Tibial artery (tissue), 4 donors: Measurements from ENCODE around the gene YRDC.

Source experiments
- DNase-seq, 2 donors: peaks; one replicate each; pipeline ENCODE4 v3.0.0-alpha.2; 2019
- H3K27ac ChIP-seq, 2 donors: fragments of 200-600 bp; sonication (generic) in 1 of 2; 1 replicate in 1 of 2; 2 replicates in 1 of 2; pipeline ENCODE4 v1.5.1; 2018 to 2019; ENCODE audit warnings: mild to moderate bottlenecking in 1 of 2
- H3K27me3 ChIP-seq, 2 donors: fragments of 200-600 bp; sonication (generic) in 1 of 2; one replicate each; pipeline versions ENCODE4 v1.5.1 to v1.6.0; 2016 to 2019
- H3K36me3 ChIP-seq, 3 donors: fragments of 200-600 bp; sonication (generic) in 2 of 3; one replicate each; pipeline ENCODE4 v1.5.1; 2016 to 2019; ENCODE audit warnings: mild to moderate bottlenecking in 2 of 3
- H3K4me1 ChIP-seq, 4 donors: fragments of 200-600 bp; sonication (generic) in 2 of 4; 1 replicate in 3 of 4; 2 replicates in 1 of 4; pipeline ENCODE4 v1.5.1; 2016 to 2019
- H3K4me3 ChIP-seq, 2 donors: fragments of 200-600 bp; sonication (generic) in 1 of 2; 1 replicate in 1 of 2; 2 replicates in 1 of 2; pipeline ENCODE4 v1.5.1; 2018 to 2019; ENCODE audit warnings: mild to moderate bottlenecking in 2 of 2
- H3K9me3 ChIP-seq, 3 donors: fragments of 200-600 bp; sonication (generic) in 1 of 3; one replicate each; pipeline ENCODE4 v1.5.1; 2016 to 2019
- intact Hi-C: fragments of 100-400 bp; cut with DNase I; formaldehyde crosslinking; loops from one replicate; pipeline ENCODE4 v1.15.0; 2023; ENCODE audit warnings: low total_unique reads
- TF ChIP-seq, protein P1 (sequence below), 2 experiments: fragments of 200-600 bp in 1 of 2; fragments of 450-650 bp in 1 of 2; IDR thresholded peaks; one replicate each; pipeline ENCODE4 v1.5.1; 2017 to 2019; ENCODE audit warnings: antibody characterized with exemption in 2 of 2, mild to moderate bottlenecking in 1 of 2, moderate library complexity in 1 of 2

The YRDC gene

GRCh38 chr1:37844536-37844935, 36.5 kb upstream of the YRDC start:
- no peaks in the 10 kb centered on the region for H3K9me3 ChIP-seq
- peaks cover 1 to 17% (median 6%) of the 10 kb centered on the region in 3 donors for H3K36me3 ChIP-seq
- peaks cover 0 to 4% (median under 1%) of the 10 kb centered on the region in 4 donors for H3K4me1 ChIP-seq
- DNase-seq, result no peak
- no peaks in the 10 kb centered on the region for H3K27me3 ChIP-seq
- H3K27ac ChIP-seq, result no peak overlapping the region
- TF ChIP-seq, protein P1, sequence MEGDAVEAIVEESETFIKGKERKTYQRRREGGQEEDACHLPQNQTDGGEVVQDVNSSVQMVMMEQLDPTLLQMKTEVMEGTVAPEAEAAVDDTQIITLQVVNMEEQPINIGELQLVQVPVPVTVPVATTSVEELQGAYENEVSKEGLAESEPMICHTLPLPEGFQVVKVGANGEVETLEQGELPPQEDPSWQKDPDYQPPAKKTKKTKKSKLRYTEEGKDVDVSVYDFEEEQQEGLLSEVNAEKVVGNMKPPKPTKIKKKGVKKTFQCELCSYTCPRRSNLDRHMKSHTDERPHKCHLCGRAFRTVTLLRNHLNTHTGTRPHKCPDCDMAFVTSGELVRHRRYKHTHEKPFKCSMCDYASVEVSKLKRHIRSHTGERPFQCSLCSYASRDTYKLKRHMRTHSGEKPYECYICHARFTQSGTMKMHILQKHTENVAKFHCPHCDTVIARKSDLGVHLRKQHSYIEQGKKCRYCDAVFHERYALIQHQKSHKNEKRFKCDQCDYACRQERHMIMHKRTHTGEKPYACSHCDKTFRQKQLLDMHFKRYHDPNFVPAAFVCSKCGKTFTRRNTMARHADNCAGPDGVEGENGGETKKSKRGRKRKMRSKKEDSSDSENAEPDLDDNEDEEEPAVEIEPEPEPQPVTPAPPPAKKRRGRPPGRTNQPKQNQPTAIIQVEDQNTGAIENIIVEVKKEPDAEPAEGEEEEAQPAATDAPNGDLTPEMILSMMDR (IDR thresholded peaks at IDR 0.05), result no peak
- intact Hi-C loops, result no loop called here
- H3K4me3 ChIP-seq, result no peak overlapping the region

- Histone ChIP-seq H3K27ac (no peak overlapping the region), H3K27me3 (no peaks in the 10 kb centered on the region), H3K4me3 (no peak overlapping the region), H3K9me3 (no peaks in the 10 kb centered on the region), H3K4me1 (peaks cover 0 to 4% (median 0%) of the 10 kb centered on the region in 4 donors), H3K36me3 (peaks cover 19 to 43% (median 30%) of the 10 kb centered on the region in 3 donors)
- DNase-seq, result no peak
- intact Hi-C loops, result no loop called here
- TF ChIP-seq, protein P1 (IDR thresholded peaks at IDR 0.05), result no peak
Observed at GRCh38 chr1:37841652-37842051, 33.6 kb upstream of the YRDC start.

DNA sequence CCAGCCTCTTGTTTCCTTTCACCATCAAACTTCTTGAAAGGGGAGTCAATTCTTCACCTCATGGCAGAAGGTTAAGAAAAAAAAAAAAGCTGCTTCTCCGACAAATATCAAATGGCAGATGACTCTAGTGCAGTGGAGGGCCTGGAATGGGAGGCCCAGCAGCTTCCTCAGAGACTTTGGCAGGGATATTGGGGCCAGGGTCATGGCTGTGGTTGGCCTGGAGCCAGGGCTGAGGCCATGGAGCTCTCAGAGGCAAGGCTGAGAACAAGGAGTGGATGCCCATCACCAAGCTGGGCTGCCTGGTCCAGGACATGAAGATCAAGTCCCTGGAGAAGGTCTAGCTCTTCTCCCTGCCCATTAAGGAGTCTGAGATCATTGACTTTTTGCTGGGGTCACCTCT, 32.7 kb upstream of the YRDC start:
- intact Hi-C loops, result no loop called here
- DNase-seq, result no peak
- peaks cover 0 to 4% (median 0%) of the 10 kb centered on the region in 4 donors for H3K4me1 ChIP-seq
- peaks cover 28 to 52% (median 39%) of the 10 kb centered on the region in 3 donors for H3K36me3 ChIP-seq
- no peaks in the 10 kb centered on the region for H3K27me3 ChIP-seq
- no peak overlapping the region for H3K27ac ChIP-seq
- H3K9me3 ChIP-seq, result no peaks in the 10 kb centered on the region
- TF ChIP-seq, protein P1 (IDR thresholded peaks at IDR 0.05), result no peak
- no peak overlapping the region for H3K4me3 ChIP-seq

DNA sequence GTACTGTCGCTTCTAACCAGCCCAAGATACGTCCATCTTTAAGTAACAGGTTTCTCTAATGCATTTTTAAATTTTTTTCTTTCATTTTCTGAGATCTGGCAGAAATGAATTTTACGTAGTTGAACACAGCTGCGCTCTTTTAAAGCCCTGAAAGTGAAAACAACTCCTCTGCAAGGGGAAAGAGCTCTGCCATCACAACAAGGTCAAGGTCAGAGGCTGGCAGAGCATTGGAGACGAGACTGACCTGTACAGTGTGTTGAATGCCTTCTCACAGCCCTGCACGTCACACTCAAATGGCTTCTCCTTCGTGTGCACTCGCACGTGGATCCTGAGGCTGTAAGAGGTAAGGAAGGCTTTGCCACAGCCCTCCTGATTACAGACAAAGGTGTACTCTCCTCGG, 31.7 kb upstream of the YRDC start:
- peaks cover 37 to 62% (median 49%) of the 10 kb centered on the region in 3 donors for H3K36me3 ChIP-seq
- TF ChIP-seq, protein P1 (IDR thresholded peaks at IDR 0.05), result no peak

GRCh38 chr1:37836788-37837187, 28.8 kb upstream of the YRDC start:
- intact Hi-C loops, result no loop called here
- no peak for DNase-seq
- TF ChIP-seq, protein P1 (IDR thresholded peaks at IDR 0.05), result no peak
- Histone ChIP-seq H3K36me3 (peaks cover 66 to 91% (median 78%) of the 10 kb centered on the region in 3 donors), H3K4me1 (peaks cover 0 to 4% (median 0%) of the 10 kb centered on the region in 4 donors), H3K27ac (no peak overlapping the region), H3K9me3 (no peaks in the 10 kb centered on the region), H3K27me3 (no peaks in the 10 kb centered on the region), H3K4me3 (no peak overlapping the region)

More for the DNA sequence above, 31.7 kb upstream of the YRDC start:
- no peak for DNase-seq
- Histone ChIP-seq H3K4me1 (peaks cover 0 to 4% (median 0%) of the 10 kb centered on the region in 4 donors), H3K27me3 (no peaks in the 10 kb centered on the region), H3K27ac (no peak overlapping the region), H3K4me3 (no peak overlapping the region), H3K9me3 (no peaks in the 10 kb centered on the region)
- intact Hi-C loops, result no loop called here

GRCh38 chr1:37831809-37832208, 23.8 kb upstream of the YRDC start:
- no peak for DNase-seq
- Histone ChIP-seq H3K27ac (no peak overlapping the region), H3K36me3 (peaks cover 73 to 98% (median 83%) of the 10 kb centered on the region in 3 donors), H3K9me3 (no peaks in the 10 kb centered on the region), H3K4me3 (no peak overlapping the region), H3K27me3 (no peaks in the 10 kb centered on the region), H3K4me1 (no peaks in the 10 kb centered on the region)
- TF ChIP-seq, protein P1 (IDR thresholded peaks at IDR 0.05), result no peak
- intact Hi-C loops, result no loop called here
